ENCODE measurements around the gene MTUS2.

DNA sequence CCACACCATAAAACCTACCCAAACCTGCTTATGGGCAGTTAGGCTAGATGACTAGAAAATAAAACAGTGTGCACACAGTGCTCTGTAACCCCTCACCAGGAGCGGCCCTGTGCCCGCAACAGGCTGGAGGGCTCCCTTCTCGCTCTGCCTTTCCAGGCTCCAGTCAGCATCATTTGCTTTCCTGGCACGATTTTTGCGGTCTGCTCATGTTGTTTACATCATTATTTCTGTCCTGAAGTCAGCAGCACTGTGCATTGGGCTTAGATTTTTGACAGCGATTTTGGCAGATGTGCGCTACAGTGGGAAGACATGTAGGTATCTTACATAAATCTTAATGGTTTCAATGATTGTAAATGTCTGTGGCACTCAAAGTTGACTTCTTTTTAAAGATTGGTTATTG, 344.0 kb downstream of the MTUS2 start:
- TF ChIP-seq, protein P1, sequence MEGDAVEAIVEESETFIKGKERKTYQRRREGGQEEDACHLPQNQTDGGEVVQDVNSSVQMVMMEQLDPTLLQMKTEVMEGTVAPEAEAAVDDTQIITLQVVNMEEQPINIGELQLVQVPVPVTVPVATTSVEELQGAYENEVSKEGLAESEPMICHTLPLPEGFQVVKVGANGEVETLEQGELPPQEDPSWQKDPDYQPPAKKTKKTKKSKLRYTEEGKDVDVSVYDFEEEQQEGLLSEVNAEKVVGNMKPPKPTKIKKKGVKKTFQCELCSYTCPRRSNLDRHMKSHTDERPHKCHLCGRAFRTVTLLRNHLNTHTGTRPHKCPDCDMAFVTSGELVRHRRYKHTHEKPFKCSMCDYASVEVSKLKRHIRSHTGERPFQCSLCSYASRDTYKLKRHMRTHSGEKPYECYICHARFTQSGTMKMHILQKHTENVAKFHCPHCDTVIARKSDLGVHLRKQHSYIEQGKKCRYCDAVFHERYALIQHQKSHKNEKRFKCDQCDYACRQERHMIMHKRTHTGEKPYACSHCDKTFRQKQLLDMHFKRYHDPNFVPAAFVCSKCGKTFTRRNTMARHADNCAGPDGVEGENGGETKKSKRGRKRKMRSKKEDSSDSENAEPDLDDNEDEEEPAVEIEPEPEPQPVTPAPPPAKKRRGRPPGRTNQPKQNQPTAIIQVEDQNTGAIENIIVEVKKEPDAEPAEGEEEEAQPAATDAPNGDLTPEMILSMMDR (IDR thresholded peaks at IDR 0.05), result no peak
- no peak for TF ChIP-seq ZFX (IDR thresholded peaks at IDR 0.05; ENCODE audit: borderline replicate concordance)

All from 22Rv1 (cell line).